Putamen (tissue), 1 donor: ENCODE results near the gene PSMF1.

Experiments
- DNase-seq: peaks from one replicate; pipeline ENCODE4 v3.0.0-alpha.2; 2016; ENCODE audit warnings: low spot score

The PSMF1 gene

GRCh38 chr20:1215386-1216170 is 97.2 kb downstream of the PSMF1 start:
- peak; percentile 32 for DNase-seq

DNA sequence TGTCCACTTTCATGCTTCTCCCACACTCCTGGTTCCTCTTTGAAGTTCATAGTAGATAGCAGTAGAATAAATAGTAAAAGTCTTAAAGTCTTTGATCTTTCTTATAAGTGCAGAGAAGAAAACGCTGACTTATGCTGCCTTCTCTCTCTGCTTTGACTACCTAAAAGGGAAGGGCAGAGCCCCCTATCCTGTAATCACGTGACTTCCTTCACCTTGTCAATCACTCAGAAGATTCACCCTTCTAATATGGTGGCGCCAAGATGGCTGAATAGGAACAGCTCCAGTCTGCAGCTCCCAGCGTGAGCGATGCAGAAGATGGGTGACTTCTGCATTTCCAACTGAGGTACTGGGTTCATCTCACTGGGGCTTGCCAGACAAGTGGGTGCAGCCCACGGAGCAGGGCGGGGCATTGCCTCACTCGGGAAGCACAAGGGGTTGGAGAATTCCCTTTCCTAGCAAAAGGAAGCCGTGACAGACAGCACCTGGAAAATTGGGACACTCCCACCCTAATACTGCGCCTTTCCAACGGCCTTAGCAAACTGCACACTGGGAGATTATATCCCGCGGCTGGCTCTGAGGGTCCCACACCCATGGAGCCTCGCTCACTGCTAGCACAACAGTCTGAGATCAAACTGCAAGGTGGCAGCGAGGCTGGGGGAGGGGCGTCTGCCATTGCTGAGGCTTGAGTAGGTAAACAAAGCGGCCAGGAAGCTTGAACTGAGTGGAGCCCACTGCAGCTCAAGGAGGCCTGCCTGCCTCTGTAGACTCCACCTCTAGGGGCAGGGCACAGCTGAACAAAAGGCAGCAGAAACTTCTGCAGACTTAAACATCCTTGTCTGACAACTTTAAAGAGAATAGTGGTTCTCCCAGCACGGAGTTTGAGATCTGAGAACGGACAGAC is 98.4 kb downstream of the PSMF1 start:
- peak; percentile 42 for DNase-seq
